K562 (cell line): ENCODE data around the gene AK2. TPM values are rescaled to one million over a fixed set of nuclear protein-coding genes. Genes with fewer than 3 reads are reported as not detected.

ENCODE experiments used
- ATF7 ChIP-seq: fragments of 450-650 bp; IDR thresholded peaks from 2 replicates; pipeline ENCODE4 v1.7.1; 2014; ENCODE audit warnings: mild to moderate bottlenecking, moderate library complexity
- BRF2 ChIP-seq: IDR thresholded peaks from 3 replicates; pipeline ENCODE4 v1.6.1; 2011; ENCODE audit warnings: borderline replicate concordance, mild to moderate bottlenecking; ENCODE audit not compliant: insufficient read length, insufficient read depth
- CREM ChIP-seq: IDR thresholded peaks from 2 replicates; pipeline ENCODE4 v1.6.1; 2014; ENCODE audit warnings: antibody characterized with exemption, low read depth
- EHMT2 ChIP-seq: fragments of 450-650 bp; IDR thresholded peaks from 2 replicates; pipeline ENCODE4 v1.6.1; 2018; ENCODE audit warnings: antibody characterized with exemption
- KAT7 ChIP-seq: sonication (generic); formaldehyde crosslinking; IDR thresholded peaks from 2 replicates; pipeline ENCODE4 v1.8.0; 2022; ENCODE audit warnings: missing genetic modification reagents, mild to moderate bottlenecking, borderline replicate concordance
- KDM2B ChIP-seq: fragments of 250-450 bp; sonication (Bioruptor Pico); IDR thresholded peaks from 2 replicates; pipeline ENCODE4 v1.8.0; 2021; ENCODE audit warnings: mild to moderate bottlenecking, moderate library complexity
- NR1H2 ChIP-seq: sonication (generic); formaldehyde crosslinking; IDR thresholded peaks from 2 replicates; pipeline ENCODE4 v1.4.0; 2020; ENCODE audit warnings: mild to moderate bottlenecking, missing genetic modification reagents
- POU5F1 ChIP-seq: fragments of 150-350 bp; IDR thresholded peaks from 2 replicates; pipeline ENCODE4 v1.6.1; 2014; ENCODE audit warnings: borderline replicate concordance, low read length, low read depth, mild to moderate bottlenecking; ENCODE audit not compliant: partially characterized antibody
- PURB ChIP-seq: sonication (generic); formaldehyde crosslinking; IDR thresholded peaks from 2 replicates; pipeline ENCODE4 v1.9.0; 2021; ENCODE audit warnings: low read depth, mild to moderate bottlenecking, missing genetic modification reagents
- RBM17 ChIP-seq: fragments of 200-400 bp; formaldehyde crosslinking; IDR thresholded peaks from 2 replicates; pipeline ENCODE4 v1.6.1; 2017; ENCODE audit warnings: low read depth, mild to moderate bottlenecking, low read length, borderline replicate concordance
- RNF219 ChIP-seq: fragments of 250-450 bp; sonication (Bioruptor Pico); IDR thresholded peaks from 2 replicates; pipeline ENCODE4 v1.5.0; 2022; ENCODE audit warnings: mild to moderate bottlenecking
- SIN3A ChIP-seq, 2 experiments: fragments of 150-350 bp in 1 of 2; IDR thresholded peaks; 2 replicates each; pipeline ENCODE4 v1.6.1; 2011 to 2016; ENCODE audit warnings: borderline replicate concordance in 2 of 2, low read depth in 2 of 2, low read length in 2 of 2, mild to moderate bottlenecking in 2 of 2, moderate library complexity in 2 of 2; ENCODE audit not compliant: control insufficient read depth in 1 of 2
- SMARCC2 ChIP-seq: fragments of 450-650 bp; IDR thresholded peaks from 2 replicates; pipeline ENCODE4 v1.6.1; 2017; ENCODE audit warnings: antibody characterized with exemption, moderate library complexity, mild to moderate bottlenecking, low read depth
- SNRNP70 ChIP-seq: fragments of 200-400 bp; formaldehyde crosslinking; optimal IDR thresholded peaks from 2 replicates; pipeline ENCODE3; 2017; ENCODE audit warnings: low read depth, low read length
- TAF7 ChIP-seq: fragments of 450-650 bp; IDR thresholded peaks from 2 replicates; pipeline ENCODE4 v1.6.1; 2016; ENCODE audit warnings: missing genetic modification characterization, missing compliant biosample characterization
- TCFL5 ChIP-seq: fragments of 250-450 bp; sonication (Bioruptor Pico); conservative IDR thresholded peaks from 2 replicates; pipeline ENCODE4 v1.6.1; 2021; ENCODE audit warnings: mild to moderate bottlenecking, moderate library complexity, matching md5 sums
- XRCC5 ChIP-seq: fragments of 200-400 bp; formaldehyde crosslinking; IDR thresholded peaks from 2 replicates; pipeline ENCODE4 v1.6.1; 2017; ENCODE audit warnings: low read depth, mild to moderate bottlenecking, low read length
- ZBTB43 ChIP-seq: sonication (generic); formaldehyde crosslinking; IDR thresholded peaks from 2 replicates; pipeline ENCODE4 v1.8.0; 2023; ENCODE audit warnings: mild to moderate bottlenecking, missing genetic modification reagents
- ZNF184 ChIP-seq: sonication (generic); formaldehyde crosslinking; IDR thresholded peaks from 2 replicates; pipeline ENCODE4 v1.5.0; 2020; ENCODE audit warnings: missing genetic modification reagents
- ZNF696 ChIP-seq: fragments of 250-450 bp; sonication (Bioruptor Pico); conservative IDR thresholded peaks from 2 replicates; pipeline ENCODE4 v1.4.0; 2020; ENCODE audit warnings: mild to moderate bottlenecking, moderate library complexity
- polyA plus RNA-seq, 8 experiments: library from polyadenylated mRNA; depleted of rRNA in 4 of 8; stranded (reverse) in 5 of 8; unstranded in 3 of 8; fragments of >200 nt; fragmentation: Nextera tagmentation in 2 of 8; fragmentation: Illumina TruSeq in 1 of 8; extraction: Ambion mirVana in 2 of 8; extraction: Trizol in 1 of 8; gene quantifications; 2 replicates each; pipeline versions ENCODE4 v1.2.1 to v1.2.3, GENCODE V29; 2011 to 2014; ENCODE audit warnings: inconsistent platforms in 1 of 8, missing spikeins in 1 of 8
- total RNA-seq, 7 experiments: library from RNA; depleted of rRNA in 6 of 7; stranded (reverse); fragments of >200 nt in 6 of 7; fragmentation: Illumina TruSeq in 2 of 7; extraction: Trizol in 2 of 7; gene quantifications; 2 replicates each; pipeline versions ENCODE4 v1.2.1 to v1.2.3, GENCODE V29; 2011 to 2021; ENCODE audit warnings: low replicate concordance in 1 of 7
- TF ChIP-seq, protein P1 (sequence below): fragments of 250-450 bp; sonication (Bioruptor Pico); IDR thresholded peaks from 2 replicates; pipeline ENCODE4 v1.5.0; 2021; ENCODE audit warnings: mild to moderate bottlenecking, moderate library complexity

The AK2 gene
- total and polyA plus RNA-seq, 9 of the 15 experiments (the other 6 are each of a cell fraction or from before 2014, with no cell fraction given): 105 to 1,050 (median 509) TPM

- TF ChIP-seq, protein P1, sequence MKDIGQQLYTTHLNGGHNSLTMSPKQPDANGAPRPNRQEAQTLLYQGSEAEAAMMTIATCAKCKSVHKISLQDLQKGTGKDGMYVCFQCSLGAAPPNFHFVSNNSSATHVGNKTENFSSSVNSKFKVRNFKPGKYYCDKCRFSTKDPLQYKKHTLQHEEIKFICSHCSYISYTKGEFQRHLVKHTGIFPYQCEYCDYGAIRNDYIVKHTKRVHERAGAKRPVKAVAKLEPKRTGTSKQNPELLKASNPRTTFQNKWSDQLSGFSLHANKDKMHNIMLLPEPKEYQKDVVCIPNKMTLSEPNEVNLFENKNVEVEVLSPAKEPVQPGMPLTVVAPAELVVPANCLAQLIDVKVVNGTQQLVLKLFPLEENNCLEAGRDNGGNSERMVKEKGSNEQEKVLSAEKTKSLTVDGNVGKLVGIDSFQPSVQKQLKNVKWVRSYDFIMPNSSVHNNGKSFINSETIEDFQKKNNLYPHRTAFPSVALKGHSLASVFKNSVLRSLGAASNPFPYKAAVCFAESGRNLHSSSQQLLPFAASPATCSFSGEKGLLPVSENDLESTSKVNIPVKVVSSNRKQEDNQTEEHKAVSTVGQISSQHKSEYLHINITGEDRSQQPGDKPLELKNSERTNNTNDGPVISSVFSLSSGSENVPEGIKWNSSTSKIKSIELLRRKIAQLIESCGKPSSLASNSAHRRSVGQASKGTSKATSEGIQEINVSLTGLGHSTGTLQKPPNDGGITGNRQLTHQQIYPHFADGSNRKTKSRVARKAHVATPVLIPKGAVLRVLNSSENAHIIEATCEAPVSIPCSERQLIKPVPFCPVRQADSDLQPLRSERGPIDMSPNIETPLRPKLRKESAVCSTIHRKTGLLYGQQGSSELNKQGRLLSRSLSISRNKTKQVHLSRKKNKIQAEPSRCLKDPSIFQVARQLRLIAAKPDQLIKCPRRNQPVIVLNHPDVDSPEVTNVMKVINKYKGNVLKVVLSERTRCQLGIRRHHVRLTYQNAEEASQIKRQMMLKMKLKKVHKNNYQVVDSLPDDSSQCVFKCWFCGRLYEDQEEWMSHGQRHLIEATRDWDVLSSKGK (CRISPR knock-in tag): no peak
- peak; percentile 49; the same call in 1 of the 2 replicates for TF ChIP-seq ATF7
- no peak for TF ChIP-seq POU5F1
- no peak for TF ChIP-seq RBM17
- no peak for TF ChIP-seq ZNF696 (CRISPR knock-in tag)
- peak; percentile 80; the same call in 1 of the 2 replicates for TF ChIP-seq SMARCC2
- TF ChIP-seq SIN3A (IDR thresholded peaks at IDR 0.05; ENCODE audit: borderline replicate concordance in 2 of 2, control insufficient read depth in 1 of 2, low read depth in 2 of 2, low read length in 2 of 2): no peak
- TF ChIP-seq KDM2B (CRISPR knock-in tag): no peak
- no peak for TF ChIP-seq XRCC5
- no peak for TF ChIP-seq PURB (CRISPR knock-in tag)
- TF ChIP-seq CREM: peak; percentile 50
- TF ChIP-seq EHMT2: peak; percentile 68
- TF ChIP-seq ZNF184 (CRISPR knock-in tag): no peak
- TF ChIP-seq ZBTB43 (CRISPR knock-in tag): no peak
- TF ChIP-seq TCFL5: no peak
- TF ChIP-seq SNRNP70: no peak
- no peak for TF ChIP-seq RNF219 (CRISPR knock-in tag)
- no peak for TF ChIP-seq NR1H2 (CRISPR knock-in tag)
- no peak for TF ChIP-seq KAT7 (CRISPR knock-in tag)
- TF ChIP-seq BRF2: no peak
- TF ChIP-seq TAF7 (tag): no peak
Measured at GRCh38 chr1:33009561-33009960, 27.1 kb downstream of the AK2 start (continued).
